Psoas muscle (tissue), 8 donors: ENCODE data around the gene SPRR2B. TPM values are rescaled to one million over a fixed set of nuclear protein-coding genes. Genes with fewer than 3 reads are reported as not detected.
"Not testable (repeated sequence)": the region's sequence is repeated elsewhere in the genome, so short reads cannot be mapped to it uniquely, and the experiment has no call there.

Experiments
- ATAC-seq, 4 donors: fragments of 200-7000 bp; cut with Tn5 transposase; one replicate each; pipeline ENCODE4 v1.9.1; 2020; ENCODE audit warnings: moderate library complexity in 3 of 4, mild to moderate bottlenecking in 2 of 4
- DNase-seq, 2 donors: peaks; one replicate each; pipeline ENCODE4 v3.0.0-alpha.2; 2020
- H3K27ac ChIP-seq: fragments of 200-600 bp; one replicate; pipeline ENCODE4 v1.8.0; 2022
- H3K27me3 ChIP-seq, 3 donors: fragments of 200-600 bp in 1 of 3; one replicate each; pipeline versions ENCODE4 v1.6.1 to v1.8.0; 2013 to 2022; ENCODE audit warnings: low read length in 2 of 3, mild to moderate bottlenecking in 2 of 3, moderate library complexity in 1 of 3; ENCODE audit not compliant: insufficient read depth in 3 of 3
- H3K36me3 ChIP-seq, 2 donors: fragments of 200-600 bp in 1 of 2; one replicate each; pipeline versions ENCODE4 v1.6.1 to v1.8.0; 2013 to 2022; ENCODE audit warnings: low read depth in 1 of 2, mild to moderate bottlenecking in 1 of 2, moderate library complexity in 1 of 2; ENCODE audit not compliant: insufficient read depth in 1 of 2
- H3K4me1 ChIP-seq: fragments of 200-600 bp; one replicate; pipeline ENCODE4 v1.8.0; 2022
- H3K4me3 ChIP-seq: fragments of 200-600 bp; one replicate; pipeline ENCODE4 v1.8.0; 2022; ENCODE audit warnings: mild to moderate bottlenecking
- H3K9me3 ChIP-seq: fragments of 200-600 bp; one replicate; pipeline ENCODE4 v1.8.0; 2022
- WGBS, 3 donors: extraction: QIAGEN DNeasy Blood & Tissue Kit; methylation state at CpG; one replicate each; pipeline versions ENCODE4 v1.1.6 to v1.1.7; 2013; 5-methylcytosine and 5-hydroxymethylcytosine counted together
- intact Hi-C, 2 donors: fragments of 100-400 bp; cut with DNase I; formaldehyde crosslinking; loops; one replicate each; pipeline versions ENCODE4 v1.11.0 to v1.14.2; 2022
- long read RNA-seq, 2 donors: library from polyadenylated mRNA; unstranded; transcript quantifications; one replicate each; pipeline ENCODE4 v2.0.0, GENCODE V29; 2021
- polyA plus RNA-seq, 3 donors: library from polyadenylated mRNA; stranded (reverse); fragments of 200-250 nt; gene quantifications; one replicate each; pipeline ENCODE4 v1.2.3, GENCODE V29; 2013
- total RNA-seq, 4 donors: library from RNA; stranded (reverse); fragmentation: NEBNext Ultra II Directional in 2 of 4; extraction: Animal tissue kit (Norgen Biotek cat#: 25700) in 2 of 4; gene quantifications; one replicate each; pipeline versions ENCODE4 v1.2.1 to v1.2.4, GENCODE V29; 2021 to 2023
- TF ChIP-seq, protein P1 (sequence below): fragments of 200-600 bp; IDR thresholded peaks from one replicate; pipeline ENCODE4 v1.8.0; 2022; ENCODE audit warnings: antibody characterized with exemption
- donor health status: healthy with polysubstance abuse.
- donor health status: DM: no; HTN: no; CAD: no; lungs with moderate emphysema.
- donor health status: Bipolar disorder and iron deficiency.
- donor health status: healthy.
- donor health status: DM: yes; HTN: yes; CAD: no.
- donor health status: DM: no; HTN: no; CAD: no.
- donor health status: DM: no; HTN: no; CAD: no.
- donor health status: DM: yes; HTN: yes; CAD: no.

The SPRR2B gene
- total RNA-seq (not detected), polyA plus RNA-seq (not detected)
- long read RNA-seq, donor 1, result 0 reads
- long read RNA-seq, donor 2, result 0 reads

DNA sequence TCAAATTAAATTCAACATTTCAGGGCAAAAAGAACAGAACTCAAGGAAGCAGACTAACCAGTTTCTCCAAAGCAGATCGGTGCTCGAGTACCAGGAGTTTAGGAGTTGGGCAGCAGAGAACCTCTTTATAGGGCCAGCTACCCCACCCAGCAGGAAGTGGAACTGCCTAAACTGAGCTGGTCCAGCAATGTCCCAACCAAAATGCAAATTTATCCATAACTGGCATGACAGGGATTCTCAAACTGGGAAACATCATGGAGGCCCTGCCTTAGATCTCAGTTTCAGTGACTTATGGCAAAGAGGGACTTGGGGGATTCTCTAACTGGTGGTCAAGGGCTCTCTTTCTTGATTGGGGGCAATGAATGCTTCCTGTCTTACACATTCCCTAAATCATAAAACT, at the start of gene SPRR2B:
Gene SPRR2B (minus strand): TSS at position 101 of the 400 bp plus-strand sequence. CDS start 772 bp downstream, outside the sequence.
- 41 to 90% (median 68%) methylated on average over 2 of the region's 2 CpGs for WGBS, 3 donors
- H3K4me1 ChIP-seq, result no peaks in the 10 kb centered on the region
- no peak for ATAC-seq
- no peak within 1 kb of the TSS for H3K27ac ChIP-seq
- no peak within 1 kb of the TSS for H3K4me3 ChIP-seq
- no peaks in the 10 kb centered on the region for H3K36me3 ChIP-seq
- TF ChIP-seq, protein P1, sequence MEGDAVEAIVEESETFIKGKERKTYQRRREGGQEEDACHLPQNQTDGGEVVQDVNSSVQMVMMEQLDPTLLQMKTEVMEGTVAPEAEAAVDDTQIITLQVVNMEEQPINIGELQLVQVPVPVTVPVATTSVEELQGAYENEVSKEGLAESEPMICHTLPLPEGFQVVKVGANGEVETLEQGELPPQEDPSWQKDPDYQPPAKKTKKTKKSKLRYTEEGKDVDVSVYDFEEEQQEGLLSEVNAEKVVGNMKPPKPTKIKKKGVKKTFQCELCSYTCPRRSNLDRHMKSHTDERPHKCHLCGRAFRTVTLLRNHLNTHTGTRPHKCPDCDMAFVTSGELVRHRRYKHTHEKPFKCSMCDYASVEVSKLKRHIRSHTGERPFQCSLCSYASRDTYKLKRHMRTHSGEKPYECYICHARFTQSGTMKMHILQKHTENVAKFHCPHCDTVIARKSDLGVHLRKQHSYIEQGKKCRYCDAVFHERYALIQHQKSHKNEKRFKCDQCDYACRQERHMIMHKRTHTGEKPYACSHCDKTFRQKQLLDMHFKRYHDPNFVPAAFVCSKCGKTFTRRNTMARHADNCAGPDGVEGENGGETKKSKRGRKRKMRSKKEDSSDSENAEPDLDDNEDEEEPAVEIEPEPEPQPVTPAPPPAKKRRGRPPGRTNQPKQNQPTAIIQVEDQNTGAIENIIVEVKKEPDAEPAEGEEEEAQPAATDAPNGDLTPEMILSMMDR, result no peak
- intact Hi-C loops, result loop anchor here in 1 of 2 donors (1.0 kb wide), 1 partner anchor 23 kb away; the partner anchor contains the start of gene SPRR2E
- DNase-seq, result no peak
- no peaks in the 10 kb centered on the region for H3K27me3 ChIP-seq
- H3K9me3 ChIP-seq, result no peaks in the 10 kb centered on the region

DNA sequence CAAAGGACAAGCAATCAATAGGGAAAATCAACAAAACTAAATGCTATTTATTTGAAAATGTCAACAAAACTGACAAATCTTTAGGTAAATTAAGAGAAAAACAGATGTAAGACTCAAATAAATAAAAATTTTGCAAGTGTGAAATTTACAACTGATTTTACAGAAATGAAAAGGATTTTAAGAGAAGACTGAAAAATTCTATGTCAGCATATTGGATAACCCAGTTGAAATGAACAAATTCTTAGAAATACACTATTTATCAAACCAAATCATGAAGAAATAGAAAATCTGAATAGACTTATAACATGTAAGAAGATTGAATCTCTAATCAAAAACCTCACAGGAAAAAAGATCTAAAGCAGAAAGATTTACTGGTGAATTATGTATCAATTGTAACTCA, 49.5 kb upstream of the SPRR2B start:
- ATAC-seq, result no peak
- no peak overlapping the region for H3K27ac ChIP-seq
- no peak for DNase-seq
- no peaks in the 10 kb centered on the region for H3K9me3 ChIP-seq
- no peaks in the 10 kb centered on the region for H3K36me3 ChIP-seq
- H3K4me1 ChIP-seq, result no peaks in the 10 kb centered on the region
- TF ChIP-seq, protein P1, result no peak
- H3K27me3 ChIP-seq, result no peaks in the 10 kb centered on the region
- H3K4me3 ChIP-seq, result no peak overlapping the region
- intact Hi-C loops, result no loop called here

- H3K27ac ChIP-seq, result no peak overlapping the region
- DNase-seq, result no peak
- intact Hi-C loops, result no loop called here
- ATAC-seq, result no peak
- H3K4me1 ChIP-seq, result no peaks in the 10 kb centered on the region
- H3K4me3 ChIP-seq, result no peak overlapping the region
- TF ChIP-seq, protein P1, result no peak
- 49 to 57% (median 52%) methylated on average over 3 of the region's 3 CpGs for WGBS, 3 donors
- no peaks in the 10 kb centered on the region for H3K36me3 ChIP-seq
- H3K9me3 ChIP-seq, result no peaks in the 10 kb centered on the region
- no peaks in the 10 kb centered on the region for H3K27me3 ChIP-seq
These were observed 48.1 kb upstream of the SPRR2B start for GRCh38 chr1:153119491-153119971.

DNA sequence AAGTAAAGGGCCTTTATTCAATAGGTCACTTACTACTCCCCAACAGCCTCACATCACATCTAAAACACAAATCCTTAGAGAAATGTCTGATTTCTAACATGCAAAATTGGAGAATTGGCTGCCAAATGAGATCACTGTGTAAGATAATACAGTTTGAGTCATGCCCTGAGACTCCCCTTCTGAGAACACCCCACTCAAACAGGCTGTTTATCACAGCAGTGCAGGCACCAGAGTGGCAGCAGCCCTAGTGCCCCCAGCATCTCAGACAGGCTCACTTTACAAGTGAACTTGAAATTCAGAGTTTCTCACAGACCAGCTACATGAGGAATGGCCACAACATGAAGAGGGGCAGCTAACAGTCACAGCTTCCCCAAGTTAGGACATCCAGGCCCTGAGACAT, 43.9 kb upstream of the SPRR2B start:
- H3K4me1 ChIP-seq, H3K27me3 ChIP-seq, H3K36me3 ChIP-seq, intact Hi-C loops, ATAC-seq, DNase-seq, H3K9me3 ChIP-seq, H3K27ac ChIP-seq, H3K4me3 ChIP-seq: not testable (repeated sequence)

- TF ChIP-seq, protein P1, result no peak
- intact Hi-C loops, result no loop called here
- WGBS, 3 donors, result 70 to 79% (median 77%) methylated on average over 3 of the region's 3 CpGs
- Histone ChIP-seq H3K27me3 (no peaks in the 10 kb centered on the region), H3K9me3 (no peaks in the 10 kb centered on the region), H3K27ac (no peak within 1 kb of the TSS), H3K4me1 (no peaks in the 10 kb centered on the region), H3K4me3 (no peak within 1 kb of the TSS), H3K36me3 (no peaks in the 10 kb centered on the region)
- DNase-seq (no peak), ATAC-seq (no peak)
These were observed 42.0 kb upstream of the SPRR2B start, which contains the start of gene SPRR2F for GRCh38 chr1:153113416-153113815. Gene SPRR2F (minus strand): TSS chr1:153113516. CDS start chr1:153112733, 783 bp downstream.

GRCh38 chr1:153112454-153112853, 41.0 kb upstream of the SPRR2B start:
- intact Hi-C loops, H3K27ac ChIP-seq, H3K27me3 ChIP-seq, H3K4me1 ChIP-seq, ATAC-seq, H3K4me3 ChIP-seq, H3K9me3 ChIP-seq, H3K36me3 ChIP-seq, DNase-seq: not testable (repeated sequence)
- 58 to 78% (median 68%) methylated on average over 5 of the region's 5 CpGs for WGBS, 3 donors
